ENCODE data around the gene HRNR.

DNA sequence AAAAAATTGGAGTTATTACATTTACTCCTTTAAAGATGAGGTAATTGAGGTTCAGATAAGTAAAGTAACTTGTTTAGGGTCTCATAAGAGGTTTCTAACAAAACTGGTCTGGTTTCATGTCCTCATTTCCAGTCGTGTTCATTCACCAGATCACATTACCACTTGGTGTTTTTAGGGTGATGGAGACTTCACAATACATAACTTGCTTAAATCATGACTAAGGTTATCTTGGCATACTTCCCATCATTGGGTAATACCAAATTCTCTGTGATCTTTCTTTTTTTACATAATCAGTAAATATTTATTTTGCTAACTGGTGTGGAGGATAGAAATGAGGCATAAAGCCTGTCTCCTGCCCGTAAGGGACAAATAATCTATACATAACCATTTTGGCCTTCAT is 33.4 kb downstream of the HRNR start:
- TF ChIP-seq, protein P1, sequence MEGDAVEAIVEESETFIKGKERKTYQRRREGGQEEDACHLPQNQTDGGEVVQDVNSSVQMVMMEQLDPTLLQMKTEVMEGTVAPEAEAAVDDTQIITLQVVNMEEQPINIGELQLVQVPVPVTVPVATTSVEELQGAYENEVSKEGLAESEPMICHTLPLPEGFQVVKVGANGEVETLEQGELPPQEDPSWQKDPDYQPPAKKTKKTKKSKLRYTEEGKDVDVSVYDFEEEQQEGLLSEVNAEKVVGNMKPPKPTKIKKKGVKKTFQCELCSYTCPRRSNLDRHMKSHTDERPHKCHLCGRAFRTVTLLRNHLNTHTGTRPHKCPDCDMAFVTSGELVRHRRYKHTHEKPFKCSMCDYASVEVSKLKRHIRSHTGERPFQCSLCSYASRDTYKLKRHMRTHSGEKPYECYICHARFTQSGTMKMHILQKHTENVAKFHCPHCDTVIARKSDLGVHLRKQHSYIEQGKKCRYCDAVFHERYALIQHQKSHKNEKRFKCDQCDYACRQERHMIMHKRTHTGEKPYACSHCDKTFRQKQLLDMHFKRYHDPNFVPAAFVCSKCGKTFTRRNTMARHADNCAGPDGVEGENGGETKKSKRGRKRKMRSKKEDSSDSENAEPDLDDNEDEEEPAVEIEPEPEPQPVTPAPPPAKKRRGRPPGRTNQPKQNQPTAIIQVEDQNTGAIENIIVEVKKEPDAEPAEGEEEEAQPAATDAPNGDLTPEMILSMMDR (IDR thresholded peaks at IDR 0.05): no peak
- no peak for TF ChIP-seq POLR2A (IDR thresholded peaks at IDR 0.05)

All from esophagus squamous epithelium (tissue), 4 donors.